Fibroblast of lung (primary cell): ENCODE results near the gene TNFRSF14.
"Not testable (repeated sequence)": the region's sequence is repeated elsewhere in the genome, so short reads cannot be mapped to it uniquely, and the experiment has no call there.

ENCODE experiments used
- EZH2 ChIP-seq: IDR thresholded peaks from 2 replicates; pipeline ENCODE4 v1.5.1; 2012; ENCODE audit warnings: low read length, control low read depth, mild to moderate bottlenecking; ENCODE audit errors: missing control alignments
- TF ChIP-seq, protein P1 (sequence below), 2 donors: IDR thresholded peaks in 1 of 2; conservative IDR thresholded peaks in 1 of 2; 1 replicate in 1 of 2; 2 replicates in 1 of 2; pipeline ENCODE4 v1.5.1; 2011 to 2012; ENCODE audit warnings: low read length in 2 of 2, control low read depth in 1 of 2, inconsistent platforms in 1 of 2, low read depth in 1 of 2, mild to moderate bottlenecking in 1 of 2

- TF ChIP-seq, protein P1, sequence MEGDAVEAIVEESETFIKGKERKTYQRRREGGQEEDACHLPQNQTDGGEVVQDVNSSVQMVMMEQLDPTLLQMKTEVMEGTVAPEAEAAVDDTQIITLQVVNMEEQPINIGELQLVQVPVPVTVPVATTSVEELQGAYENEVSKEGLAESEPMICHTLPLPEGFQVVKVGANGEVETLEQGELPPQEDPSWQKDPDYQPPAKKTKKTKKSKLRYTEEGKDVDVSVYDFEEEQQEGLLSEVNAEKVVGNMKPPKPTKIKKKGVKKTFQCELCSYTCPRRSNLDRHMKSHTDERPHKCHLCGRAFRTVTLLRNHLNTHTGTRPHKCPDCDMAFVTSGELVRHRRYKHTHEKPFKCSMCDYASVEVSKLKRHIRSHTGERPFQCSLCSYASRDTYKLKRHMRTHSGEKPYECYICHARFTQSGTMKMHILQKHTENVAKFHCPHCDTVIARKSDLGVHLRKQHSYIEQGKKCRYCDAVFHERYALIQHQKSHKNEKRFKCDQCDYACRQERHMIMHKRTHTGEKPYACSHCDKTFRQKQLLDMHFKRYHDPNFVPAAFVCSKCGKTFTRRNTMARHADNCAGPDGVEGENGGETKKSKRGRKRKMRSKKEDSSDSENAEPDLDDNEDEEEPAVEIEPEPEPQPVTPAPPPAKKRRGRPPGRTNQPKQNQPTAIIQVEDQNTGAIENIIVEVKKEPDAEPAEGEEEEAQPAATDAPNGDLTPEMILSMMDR (conservative IDR thresholded peaks at IDR 0.05 in 1 of 2, IDR thresholded peaks at IDR 0.05 in 1 of 2; ENCODE audit: low read depth in 1 of 2, low read length in 2 of 2): not testable (repeated sequence)
- not testable (repeated sequence) for TF ChIP-seq EZH2
These were observed 12.1 kb downstream of the TNFRSF14 start for GRCh38 chr1:2568187-2568816.
